ENCODE measurements around the gene ZNF761. TPM values are rescaled to one million over a fixed set of nuclear protein-coding genes. Genes with fewer than 3 reads are reported as not detected.
"Not testable (repeated sequence)": the region's sequence is repeated elsewhere in the genome, so short reads cannot be mapped to it uniquely, and the experiment has no call there.

ZNF761 gene
- total RNA-seq, 1 donor from 2014 or later = 21.9 TPM

DNA sequence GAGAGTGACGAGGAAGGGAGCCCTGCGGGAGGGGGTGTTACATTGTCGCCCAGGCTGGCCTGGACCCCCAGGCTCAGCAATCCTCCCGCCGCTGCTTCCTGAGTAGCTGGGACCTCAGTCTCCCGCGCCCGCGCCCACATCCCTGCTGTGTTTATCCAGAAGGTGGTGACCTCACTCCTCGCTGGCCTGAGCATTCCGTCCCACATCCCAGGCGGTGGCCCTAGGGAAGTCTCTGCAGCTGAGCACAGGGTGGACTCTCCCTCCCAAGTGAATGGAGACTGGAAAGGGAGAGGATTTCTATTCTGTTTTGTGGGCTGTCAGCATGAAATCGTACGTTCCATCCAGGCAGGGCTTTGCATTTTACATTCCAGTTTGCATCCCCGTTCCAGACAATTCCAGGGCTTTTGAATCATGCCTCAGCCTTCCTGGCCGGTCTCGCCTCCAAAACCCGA is 37.2 kb upstream of the ZNF761 start:
- DNase-seq (ENCODE audit: low spot score) = peak; percentile 49
- no peaks in the 10 kb centered on the region for H3K9me3 Mint-ChIP-seq (ENCODE audit: unreplicated experiment)
- TF ChIP-seq, protein P1, sequence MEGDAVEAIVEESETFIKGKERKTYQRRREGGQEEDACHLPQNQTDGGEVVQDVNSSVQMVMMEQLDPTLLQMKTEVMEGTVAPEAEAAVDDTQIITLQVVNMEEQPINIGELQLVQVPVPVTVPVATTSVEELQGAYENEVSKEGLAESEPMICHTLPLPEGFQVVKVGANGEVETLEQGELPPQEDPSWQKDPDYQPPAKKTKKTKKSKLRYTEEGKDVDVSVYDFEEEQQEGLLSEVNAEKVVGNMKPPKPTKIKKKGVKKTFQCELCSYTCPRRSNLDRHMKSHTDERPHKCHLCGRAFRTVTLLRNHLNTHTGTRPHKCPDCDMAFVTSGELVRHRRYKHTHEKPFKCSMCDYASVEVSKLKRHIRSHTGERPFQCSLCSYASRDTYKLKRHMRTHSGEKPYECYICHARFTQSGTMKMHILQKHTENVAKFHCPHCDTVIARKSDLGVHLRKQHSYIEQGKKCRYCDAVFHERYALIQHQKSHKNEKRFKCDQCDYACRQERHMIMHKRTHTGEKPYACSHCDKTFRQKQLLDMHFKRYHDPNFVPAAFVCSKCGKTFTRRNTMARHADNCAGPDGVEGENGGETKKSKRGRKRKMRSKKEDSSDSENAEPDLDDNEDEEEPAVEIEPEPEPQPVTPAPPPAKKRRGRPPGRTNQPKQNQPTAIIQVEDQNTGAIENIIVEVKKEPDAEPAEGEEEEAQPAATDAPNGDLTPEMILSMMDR (IDR thresholded peaks at IDR 0.05; ENCODE audit: unreplicated experiment) = no peak
- H3K27ac Mint-ChIP-seq (ENCODE audit: unreplicated experiment) = peak overlapping the region; percentile 91
- H3K4me3 Mint-ChIP-seq (ENCODE audit: unreplicated experiment) = peak overlapping the region; percentile 93
- H3K27me3 Mint-ChIP-seq (ENCODE audit: unreplicated experiment) = peaks cover 10% of the 10 kb centered on the region
- peaks cover 9% of the 10 kb centered on the region for H3K4me1 Mint-ChIP-seq (ENCODE audit: unreplicated experiment)
- peaks cover 15% of the 10 kb centered on the region for H3K36me3 Mint-ChIP-seq (ENCODE audit: low read depth, unreplicated experiment)

DNA sequence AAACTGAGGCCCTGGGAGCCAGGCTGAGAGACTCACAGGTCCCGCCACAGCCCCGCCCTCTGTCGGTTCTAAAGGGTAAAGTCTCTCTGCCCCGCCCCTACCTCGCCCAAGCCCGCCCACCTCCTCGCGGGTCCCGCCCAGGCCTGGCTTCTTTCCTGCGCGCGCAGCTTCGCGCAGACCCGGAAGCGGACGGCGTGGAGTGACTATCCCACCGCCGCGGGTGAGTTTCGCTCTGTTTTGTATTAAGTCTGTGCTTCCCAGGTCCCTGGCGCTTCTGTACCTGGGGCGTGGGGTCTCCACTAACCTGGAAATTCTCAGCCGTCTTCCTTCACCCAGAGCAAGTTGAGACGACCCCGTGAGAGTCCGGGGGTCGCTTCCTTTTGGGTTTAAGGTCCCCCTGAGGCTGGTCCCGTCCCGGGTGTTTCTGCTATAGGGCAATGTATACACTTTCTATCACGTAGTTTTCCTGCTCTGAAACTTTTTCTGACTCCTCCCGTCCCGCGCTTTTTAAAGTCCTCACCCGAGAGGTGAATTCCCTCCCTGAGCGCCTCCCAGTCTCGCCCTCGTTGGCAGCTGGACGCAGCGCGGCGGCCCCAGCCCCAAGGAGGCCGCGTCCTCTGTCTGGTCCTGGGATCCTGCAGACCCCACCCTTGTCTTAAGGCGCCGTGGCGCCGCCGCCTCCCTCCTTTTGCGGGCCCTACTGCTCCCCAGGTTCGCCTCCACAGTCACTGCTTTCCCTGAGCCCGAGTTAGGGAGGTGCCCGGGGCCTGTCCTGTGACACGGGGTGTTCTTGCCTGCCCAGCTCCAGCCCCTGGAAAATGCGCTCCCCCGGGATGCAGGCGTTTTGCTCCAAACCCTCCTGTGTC is 36.6 kb upstream of the ZNF761 start, which contains the start of gene ZNF765:
Gene ZNF765 (plus strand): TSS at position 176 of the 866 bp plus-strand sequence. CDS start 2,867 bp downstream, outside the sequence.
- H3K36me3 Mint-ChIP-seq (ENCODE audit: low read depth, unreplicated experiment) = peaks cover 18% of the 10 kb centered on the region
- peaks cover 10% of the 10 kb centered on the region for H3K27me3 Mint-ChIP-seq (ENCODE audit: unreplicated experiment)
- H3K27ac Mint-ChIP-seq (ENCODE audit: unreplicated experiment) = peak within 1 kb of the TSS; percentile 91
- TF ChIP-seq, protein P1 (IDR thresholded peaks at IDR 0.05; ENCODE audit: unreplicated experiment) = peak; percentile 77
- peak; percentile 96 for DNase-seq (ENCODE audit: low spot score)
- peaks cover 13% of the 10 kb centered on the region for H3K4me1 Mint-ChIP-seq (ENCODE audit: unreplicated experiment)
- H3K4me3 Mint-ChIP-seq (ENCODE audit: unreplicated experiment) = peak within 1 kb of the TSS; percentile 93
- no peaks in the 10 kb centered on the region for H3K9me3 Mint-ChIP-seq (ENCODE audit: unreplicated experiment)

GRCh38 chr19:53395840-53396524 is 35.8 kb upstream of the ZNF761 start:
- DNase-seq (ENCODE audit: low spot score); H3K9me3 Mint-ChIP-seq (ENCODE audit: unreplicated experiment); H3K27ac Mint-ChIP-seq (ENCODE audit: unreplicated experiment): not testable (repeated sequence)
- Mint-ChIP-seq H3K4me1 (ENCODE audit: unreplicated experiment) (peaks cover 15% of the 10 kb centered on the region), H3K27me3 (ENCODE audit: unreplicated experiment) (peaks cover 10% of the 10 kb centered on the region), H3K36me3 (ENCODE audit: low read depth, unreplicated experiment) (peaks cover 17% of the 10 kb centered on the region), H3K4me3 (ENCODE audit: unreplicated experiment) (peak overlapping the region; percentile 93)

DNA sequence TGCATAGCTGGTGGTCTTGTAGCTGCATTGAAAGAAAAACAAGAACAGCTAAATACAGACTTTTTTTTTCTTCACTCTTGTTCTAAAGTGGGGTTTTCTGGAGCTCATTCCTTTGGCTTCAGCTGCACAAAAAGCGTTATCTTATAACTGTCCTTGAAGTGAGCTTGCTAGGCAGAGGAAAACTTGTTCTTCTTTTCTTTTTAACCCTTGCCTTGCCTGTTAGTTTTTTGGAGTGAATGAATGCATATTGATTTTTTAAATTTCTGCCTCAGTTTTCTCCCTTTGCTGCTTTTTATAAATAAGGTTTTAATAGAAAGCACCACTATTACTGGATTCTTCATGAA is 35.3 kb upstream of the ZNF761 start:
- H3K9me3 Mint-ChIP-seq (ENCODE audit: unreplicated experiment) = no peaks in the 10 kb centered on the region
- no peak overlapping the region for H3K27ac Mint-ChIP-seq (ENCODE audit: unreplicated experiment)
- H3K27me3 Mint-ChIP-seq (ENCODE audit: unreplicated experiment) = peaks cover 10% of the 10 kb centered on the region
- no peak overlapping the region for H3K4me3 Mint-ChIP-seq (ENCODE audit: unreplicated experiment)
- peaks cover 15% of the 10 kb centered on the region for H3K4me1 Mint-ChIP-seq (ENCODE audit: unreplicated experiment)
- H3K36me3 Mint-ChIP-seq (ENCODE audit: low read depth, unreplicated experiment) = peaks cover 20% of the 10 kb centered on the region
- no peak for DNase-seq (ENCODE audit: low spot score)
- TF ChIP-seq, protein P1 (IDR thresholded peaks at IDR 0.05; ENCODE audit: unreplicated experiment) = no peak

DNA sequence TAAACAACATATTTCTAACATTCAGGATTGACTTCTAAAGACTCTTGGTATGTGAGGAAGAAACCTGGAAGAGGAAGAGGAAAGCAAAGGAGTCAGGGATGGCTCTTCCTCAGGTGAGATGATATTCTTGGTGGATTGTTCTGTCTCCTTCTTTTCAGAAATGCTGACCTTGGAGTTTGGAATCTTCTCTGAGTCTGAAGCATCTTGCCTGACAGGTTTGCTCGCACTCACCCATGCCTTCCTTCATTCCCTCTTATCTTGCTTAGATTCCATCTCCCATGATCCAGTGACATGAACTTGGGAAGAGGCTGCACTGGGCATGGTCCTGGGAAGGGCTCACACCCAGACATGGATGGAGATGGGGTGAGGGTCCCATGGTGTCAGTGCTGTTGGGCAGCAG is 33.9 kb upstream of the ZNF761 start:
- DNase-seq (ENCODE audit: low spot score); H3K9me3 Mint-ChIP-seq (ENCODE audit: unreplicated experiment); H3K27me3 Mint-ChIP-seq (ENCODE audit: unreplicated experiment); H3K4me3 Mint-ChIP-seq (ENCODE audit: unreplicated experiment); H3K27ac Mint-ChIP-seq (ENCODE audit: unreplicated experiment): not testable (repeated sequence)
- Mint-ChIP-seq H3K4me1 (ENCODE audit: unreplicated experiment) (peaks cover 15% of the 10 kb centered on the region), H3K36me3 (ENCODE audit: low read depth, unreplicated experiment) (peaks cover 27% of the 10 kb centered on the region)
